Measurements from ENCODE around the gene DGKD.

Gene DGKD

DNA sequence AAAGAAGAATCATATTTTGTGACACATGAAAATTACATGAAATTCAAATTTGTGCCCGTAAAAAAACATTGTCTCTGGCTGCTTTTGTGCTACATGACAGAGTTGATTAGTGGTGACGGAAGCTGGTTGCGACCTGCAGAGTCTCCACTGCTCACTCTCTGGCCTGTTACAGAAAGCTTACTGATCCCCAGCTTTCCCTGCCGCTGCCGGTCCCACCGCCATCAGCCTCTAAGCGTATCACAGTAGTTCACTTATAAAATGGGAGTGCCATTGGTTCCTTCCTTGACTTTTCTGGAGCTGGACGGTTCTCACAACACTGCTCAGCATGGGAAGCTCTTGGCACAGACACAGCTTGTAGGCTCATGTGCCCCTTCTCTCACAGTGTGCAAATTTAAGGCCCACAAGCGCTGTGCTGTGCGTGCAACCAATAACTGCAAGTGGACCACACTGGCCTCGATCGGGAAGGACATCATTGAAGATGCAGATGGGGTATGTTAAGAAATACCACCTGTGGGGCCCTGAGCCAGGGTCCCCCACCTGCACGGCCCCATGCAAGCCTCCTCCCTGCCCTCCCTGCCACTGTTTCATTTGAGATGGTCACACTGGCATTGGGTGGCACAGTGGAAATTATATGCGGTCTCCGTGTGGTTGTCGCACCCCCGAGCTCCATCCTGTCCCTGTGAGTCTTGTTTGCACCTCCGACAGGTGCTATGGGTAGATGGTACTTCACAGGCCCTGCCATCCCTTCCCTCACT is 81.3 kb downstream of the DGKD start:
- TF ChIP-seq TAF1 (IDR thresholded peaks at IDR 0.05; ENCODE audit: borderline replicate concordance, insufficient read depth, low read length) (no peak), FOXP2 (optimal IDR thresholded peaks at IDR 0.05; ENCODE audit: borderline replicate concordance, extremely low read depth, extremely low read length, insufficient read depth) (no peak), SIN3A (IDR thresholded peaks at IDR 0.05; ENCODE audit: borderline replicate concordance, insufficient read depth, low read length) (no peak), POLR2AphosphoS5 (IDR thresholded peaks at IDR 0.05; ENCODE audit: low read depth, low read length) (no peak)
- TF ChIP-seq, protein P1, sequence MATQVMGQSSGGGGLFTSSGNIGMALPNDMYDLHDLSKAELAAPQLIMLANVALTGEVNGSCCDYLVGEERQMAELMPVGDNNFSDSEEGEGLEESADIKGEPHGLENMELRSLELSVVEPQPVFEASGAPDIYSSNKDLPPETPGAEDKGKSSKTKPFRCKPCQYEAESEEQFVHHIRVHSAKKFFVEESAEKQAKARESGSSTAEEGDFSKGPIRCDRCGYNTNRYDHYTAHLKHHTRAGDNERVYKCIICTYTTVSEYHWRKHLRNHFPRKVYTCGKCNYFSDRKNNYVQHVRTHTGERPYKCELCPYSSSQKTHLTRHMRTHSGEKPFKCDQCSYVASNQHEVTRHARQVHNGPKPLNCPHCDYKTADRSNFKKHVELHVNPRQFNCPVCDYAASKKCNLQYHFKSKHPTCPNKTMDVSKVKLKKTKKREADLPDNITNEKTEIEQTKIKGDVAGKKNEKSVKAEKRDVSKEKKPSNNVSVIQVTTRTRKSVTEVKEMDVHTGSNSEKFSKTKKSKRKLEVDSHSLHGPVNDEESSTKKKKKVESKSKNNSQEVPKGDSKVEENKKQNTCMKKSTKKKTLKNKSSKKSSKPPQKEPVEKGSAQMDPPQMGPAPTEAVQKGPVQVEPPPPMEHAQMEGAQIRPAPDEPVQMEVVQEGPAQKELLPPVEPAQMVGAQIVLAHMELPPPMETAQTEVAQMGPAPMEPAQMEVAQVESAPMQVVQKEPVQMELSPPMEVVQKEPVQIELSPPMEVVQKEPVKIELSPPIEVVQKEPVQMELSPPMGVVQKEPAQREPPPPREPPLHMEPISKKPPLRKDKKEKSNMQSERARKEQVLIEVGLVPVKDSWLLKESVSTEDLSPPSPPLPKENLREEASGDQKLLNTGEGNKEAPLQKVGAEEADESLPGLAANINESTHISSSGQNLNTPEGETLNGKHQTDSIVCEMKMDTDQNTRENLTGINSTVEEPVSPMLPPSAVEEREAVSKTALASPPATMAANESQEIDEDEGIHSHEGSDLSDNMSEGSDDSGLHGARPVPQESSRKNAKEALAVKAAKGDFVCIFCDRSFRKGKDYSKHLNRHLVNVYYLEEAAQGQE (IDR thresholded peaks at IDR 0.05; ENCODE audit: insufficient read depth in 1 of 2, low read depth in 2 of 2, low read length in 2 of 2): no peak

DNA sequence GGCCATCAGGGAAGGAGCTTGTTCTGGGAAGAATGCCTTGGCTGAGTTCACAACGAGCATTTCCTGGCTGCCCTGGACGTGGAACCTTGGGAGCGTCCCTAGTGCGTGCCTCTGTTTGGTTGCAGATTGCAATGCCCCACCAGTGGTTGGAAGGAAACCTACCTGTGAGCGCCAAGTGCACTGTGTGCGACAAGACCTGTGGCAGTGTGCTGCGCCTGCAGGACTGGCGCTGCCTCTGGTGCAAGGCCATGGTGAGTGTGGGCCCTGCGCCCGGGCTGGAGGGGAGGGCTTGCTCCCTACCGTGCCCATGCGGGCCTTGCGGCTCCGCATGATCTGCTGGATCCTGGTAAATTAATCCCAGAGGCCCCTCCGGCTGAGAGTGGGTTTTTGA is 81.9 kb downstream of the DGKD start:
- TF ChIP-seq, protein P1 (IDR thresholded peaks at IDR 0.05; ENCODE audit: insufficient read depth in 1 of 2, low read depth in 2 of 2, low read length in 2 of 2): no peak
- TF ChIP-seq SIN3A (IDR thresholded peaks at IDR 0.05; ENCODE audit: borderline replicate concordance, insufficient read depth, low read length): no peak
- TF ChIP-seq FOXP2 (optimal IDR thresholded peaks at IDR 0.05; ENCODE audit: borderline replicate concordance, extremely low read depth, extremely low read length, insufficient read depth): no peak
- no peak for TF ChIP-seq TAF1 (IDR thresholded peaks at IDR 0.05; ENCODE audit: borderline replicate concordance, insufficient read depth, low read length)
- no peak for TF ChIP-seq POLR2AphosphoS5 (IDR thresholded peaks at IDR 0.05; ENCODE audit: low read depth, low read length)

DNA sequence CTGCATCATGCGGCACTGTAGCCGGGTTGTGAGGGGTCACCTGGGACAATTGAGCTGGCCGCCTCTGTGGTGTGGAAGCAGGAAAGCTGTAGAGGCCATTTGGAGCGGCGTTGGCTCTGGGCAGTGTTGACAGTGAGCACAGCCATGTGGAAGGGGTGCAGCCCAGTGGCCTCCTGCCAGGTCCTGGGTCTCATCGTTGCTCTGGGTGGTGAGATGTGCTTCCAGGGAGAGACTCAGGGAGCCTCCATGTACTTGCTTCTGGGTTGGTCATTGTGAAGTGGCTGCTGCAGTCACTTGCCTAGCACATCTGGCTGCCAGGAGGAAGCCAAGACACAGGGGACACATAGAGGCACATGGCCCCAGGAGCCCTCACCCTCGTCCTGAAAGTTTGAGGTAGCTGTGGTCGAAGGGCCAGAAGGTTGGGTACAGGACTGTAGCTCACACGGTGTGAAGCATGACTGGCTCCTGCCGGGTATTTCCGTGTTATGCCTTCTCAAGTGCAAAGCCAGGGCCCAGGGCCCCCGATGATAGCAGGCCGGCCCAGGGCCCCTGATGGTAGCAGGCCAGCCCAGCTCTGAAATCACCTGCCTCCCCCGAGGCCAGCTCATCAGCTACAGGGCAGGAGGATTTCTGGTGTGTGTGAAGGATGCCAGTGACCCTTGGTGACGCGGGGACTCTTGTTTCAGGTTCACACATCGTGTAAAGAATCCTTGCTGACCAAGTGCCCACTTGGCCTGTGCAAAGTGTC is 82.6 kb downstream of the DGKD start:
- TF ChIP-seq POLR2AphosphoS5 (IDR thresholded peaks at IDR 0.05; ENCODE audit: low read depth, low read length) (no peak), SIN3A (IDR thresholded peaks at IDR 0.05; ENCODE audit: borderline replicate concordance, insufficient read depth, low read length) (no peak), FOXP2 (optimal IDR thresholded peaks at IDR 0.05; ENCODE audit: borderline replicate concordance, extremely low read depth, extremely low read length, insufficient read depth) (no peak), TAF1 (IDR thresholded peaks at IDR 0.05; ENCODE audit: borderline replicate concordance, insufficient read depth, low read length) (no peak)
- TF ChIP-seq, protein P1 (IDR thresholded peaks at IDR 0.05; ENCODE audit: insufficient read depth in 1 of 2, low read depth in 2 of 2, low read length in 2 of 2): no peak

DNA sequence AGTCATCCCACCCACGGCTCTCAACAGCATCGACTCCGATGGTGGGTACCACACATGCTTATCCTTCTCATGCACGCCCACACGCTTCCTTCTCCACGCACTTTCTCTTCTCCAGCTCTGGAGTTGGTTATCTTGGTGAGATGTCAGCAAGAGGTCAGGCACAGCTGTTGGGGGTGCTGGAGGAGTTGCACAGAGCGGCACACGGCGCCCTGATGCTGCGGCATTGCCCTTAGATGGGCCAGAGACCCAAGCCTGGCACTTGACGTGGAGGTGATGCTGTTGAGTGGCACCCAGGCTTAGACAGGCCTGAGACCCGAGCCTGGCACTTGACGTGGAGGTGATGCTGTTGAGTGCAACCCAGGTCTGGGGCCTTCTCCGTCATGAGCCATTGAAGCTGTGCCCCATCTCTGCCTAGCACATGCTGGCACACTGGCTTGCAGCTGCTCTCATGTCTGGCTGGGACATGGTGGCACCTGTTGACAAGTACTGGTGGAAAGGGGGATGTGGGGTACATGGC is 83.2 kb downstream of the DGKD start:
- no peak for TF ChIP-seq SIN3A (IDR thresholded peaks at IDR 0.05; ENCODE audit: borderline replicate concordance, insufficient read depth, low read length)
- TF ChIP-seq, protein P1 (IDR thresholded peaks at IDR 0.05; ENCODE audit: insufficient read depth in 1 of 2, low read depth in 2 of 2, low read length in 2 of 2): no peak
